Measurements from ENCODE around the gene TCN2.
A peak's percentile ranks its signal among the peaks of the same experiment; 100 is the strongest.
"Not testable (repeated sequence)": the region's sequence is repeated elsewhere in the genome, so short reads cannot be mapped to it uniquely, and the experiment has no call there.

TCN2 gene

DNA sequence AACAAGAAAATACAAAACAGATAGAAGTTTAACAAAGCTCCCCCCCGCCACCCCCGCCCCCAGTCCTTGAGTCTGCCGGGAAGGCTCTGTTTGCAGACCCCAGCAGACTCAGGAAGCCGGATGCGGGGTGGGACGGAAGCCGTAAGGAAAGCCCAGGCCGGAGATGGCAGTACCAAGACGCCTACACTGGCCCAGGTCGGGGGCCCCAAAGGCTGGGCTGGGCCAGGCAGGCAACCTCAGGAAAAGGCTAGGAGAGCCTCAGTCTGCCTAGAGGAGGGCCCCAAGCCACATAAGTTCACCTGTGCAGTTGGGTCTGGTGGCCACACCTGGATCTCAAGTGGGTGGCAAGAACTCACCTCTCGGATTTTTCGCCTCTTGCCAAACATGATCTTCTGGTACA, 28.5 kb upstream of the TCN2 start:
- no peak for DNase-seq

DNA sequence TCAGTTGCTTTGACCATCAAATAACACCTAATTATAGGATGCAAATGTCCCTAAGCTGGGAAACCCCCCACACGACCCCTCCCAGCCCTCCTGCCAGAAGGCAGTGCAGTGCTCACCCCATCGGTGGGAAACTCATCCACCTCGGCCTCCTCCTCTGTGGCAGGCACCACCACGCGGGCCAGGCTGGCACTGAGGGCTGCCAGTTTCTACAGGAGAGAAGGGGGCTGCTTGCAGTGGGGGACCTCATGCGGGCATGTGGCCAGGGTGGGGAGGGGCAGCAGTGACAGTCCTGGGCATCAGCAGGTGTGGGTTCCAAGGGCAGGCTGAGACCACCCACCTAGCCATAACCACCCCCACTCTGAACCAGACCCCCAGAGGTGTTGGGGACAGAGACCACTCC, 26.1 kb upstream of the TCN2 start:
- no peak for DNase-seq

DNA sequence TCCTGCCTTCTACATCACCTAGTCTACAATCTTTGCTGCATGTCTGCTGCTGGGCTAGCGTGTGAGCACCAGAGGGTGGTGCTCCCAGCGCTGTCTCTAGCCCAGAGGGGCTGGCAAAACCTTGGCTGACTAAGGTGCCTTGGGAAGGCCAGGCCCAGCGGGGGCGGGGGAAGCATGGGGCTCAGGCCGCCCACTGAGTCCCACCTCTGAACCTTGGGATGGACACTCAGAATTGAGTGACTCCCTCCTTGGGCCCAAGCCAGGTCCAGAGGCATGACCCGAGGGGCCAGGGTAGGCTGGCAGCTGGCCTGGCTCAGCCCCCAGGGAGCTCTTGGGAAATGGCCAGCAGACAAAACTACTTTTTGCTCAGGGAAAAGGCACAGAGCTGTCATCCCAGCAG, 24.9 kb upstream of the TCN2 start:
- DNase-seq, result no peak

DNA sequence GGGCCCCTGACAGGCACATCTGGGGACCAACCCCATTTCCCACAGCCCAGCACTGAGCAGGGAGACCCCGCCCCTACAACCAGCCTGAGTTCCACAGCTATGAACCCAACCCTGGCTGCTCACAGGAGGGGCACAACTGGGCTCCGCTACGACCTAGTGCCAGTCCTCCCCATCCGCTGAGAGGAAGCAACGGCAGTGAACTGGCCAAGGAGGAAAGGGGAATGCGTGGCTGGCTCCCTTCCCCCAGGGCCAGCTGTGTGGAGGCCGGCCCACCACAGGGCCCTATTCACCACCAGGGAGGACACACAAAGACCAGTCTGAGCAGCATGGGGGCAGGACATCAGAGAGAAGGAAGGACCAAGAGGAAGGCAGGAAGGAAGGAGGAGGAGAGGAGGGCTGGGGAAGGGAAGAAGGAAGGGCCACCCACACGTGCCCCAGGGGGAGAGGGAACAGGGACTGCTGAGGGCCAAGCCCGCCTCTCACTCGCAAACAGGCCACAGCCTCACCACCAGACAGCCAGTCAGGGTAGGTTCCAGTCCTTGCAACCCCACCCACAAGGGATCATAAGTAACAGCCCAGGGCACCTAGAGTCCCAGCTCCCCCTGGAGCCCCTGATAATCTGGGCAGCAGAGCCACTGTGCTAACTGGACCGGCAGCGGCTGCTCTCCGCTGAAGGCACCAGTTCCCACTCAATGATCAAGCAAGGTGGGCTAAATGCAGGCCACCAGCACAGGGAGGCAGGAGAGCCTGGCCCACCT, 24.0 kb upstream of the TCN2 start:
- no peak for DNase-seq

DNA sequence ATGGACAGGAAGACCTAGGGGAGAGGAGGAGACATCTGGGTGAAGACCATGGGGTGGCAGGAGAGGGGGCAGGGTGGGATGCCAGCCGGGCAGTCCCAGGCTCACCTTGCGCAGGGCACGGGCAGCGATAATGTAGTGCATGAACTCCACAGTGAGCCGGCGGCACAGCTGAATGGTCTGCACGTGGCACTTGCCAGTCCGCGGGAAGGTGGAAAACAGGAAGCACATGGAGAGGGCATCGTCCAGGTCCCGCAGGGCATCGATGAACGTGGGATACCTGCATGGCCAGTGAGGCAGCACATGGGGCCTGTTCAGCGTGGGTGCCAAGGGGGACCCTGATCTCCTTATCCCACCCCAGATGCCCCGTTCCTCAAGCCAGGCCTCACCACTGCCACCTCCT, 22.5 kb upstream of the TCN2 start:
- no peak for DNase-seq

DNA sequence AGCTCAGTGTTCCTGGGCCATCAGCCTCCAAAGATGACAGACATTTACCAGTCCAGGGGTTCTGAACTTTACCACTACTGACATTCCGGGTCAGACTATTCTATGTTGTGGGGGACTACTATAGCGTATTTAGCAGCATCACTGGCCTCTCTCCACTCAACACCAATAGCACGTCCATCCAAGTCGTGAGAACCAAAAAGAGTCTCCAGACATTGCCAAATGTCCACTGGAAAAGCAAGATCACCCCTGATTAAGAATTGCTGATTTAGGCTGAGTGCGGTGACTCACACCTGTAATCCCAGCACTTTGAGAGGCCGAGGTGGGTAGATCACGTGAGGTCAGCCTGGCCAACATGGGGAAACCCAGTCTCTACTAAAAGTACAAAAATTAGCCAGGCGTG, 20.6 kb upstream of the TCN2 start:
- DNase-seq, result no peak

DNA sequence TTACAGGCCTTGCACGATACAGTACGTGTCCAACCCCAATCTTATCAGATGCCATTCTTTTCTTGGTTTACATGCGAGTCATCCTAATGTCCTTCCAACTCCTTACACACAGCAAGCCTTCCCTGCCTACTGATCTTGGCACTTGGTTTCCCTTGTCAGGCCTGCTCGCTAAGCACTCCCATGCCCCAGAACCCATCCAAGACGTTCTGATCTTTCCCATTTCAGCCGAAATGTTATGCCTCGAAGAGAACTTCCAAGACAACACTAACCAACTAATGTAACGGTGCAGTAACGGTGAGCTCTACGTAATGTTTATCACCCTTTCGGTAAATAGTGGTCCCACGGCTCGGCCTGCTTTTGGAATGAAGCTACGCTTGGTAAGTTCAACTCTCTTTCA, 15.8 kb upstream of the TCN2 start:
- DNase-seq, result no peak

DNA sequence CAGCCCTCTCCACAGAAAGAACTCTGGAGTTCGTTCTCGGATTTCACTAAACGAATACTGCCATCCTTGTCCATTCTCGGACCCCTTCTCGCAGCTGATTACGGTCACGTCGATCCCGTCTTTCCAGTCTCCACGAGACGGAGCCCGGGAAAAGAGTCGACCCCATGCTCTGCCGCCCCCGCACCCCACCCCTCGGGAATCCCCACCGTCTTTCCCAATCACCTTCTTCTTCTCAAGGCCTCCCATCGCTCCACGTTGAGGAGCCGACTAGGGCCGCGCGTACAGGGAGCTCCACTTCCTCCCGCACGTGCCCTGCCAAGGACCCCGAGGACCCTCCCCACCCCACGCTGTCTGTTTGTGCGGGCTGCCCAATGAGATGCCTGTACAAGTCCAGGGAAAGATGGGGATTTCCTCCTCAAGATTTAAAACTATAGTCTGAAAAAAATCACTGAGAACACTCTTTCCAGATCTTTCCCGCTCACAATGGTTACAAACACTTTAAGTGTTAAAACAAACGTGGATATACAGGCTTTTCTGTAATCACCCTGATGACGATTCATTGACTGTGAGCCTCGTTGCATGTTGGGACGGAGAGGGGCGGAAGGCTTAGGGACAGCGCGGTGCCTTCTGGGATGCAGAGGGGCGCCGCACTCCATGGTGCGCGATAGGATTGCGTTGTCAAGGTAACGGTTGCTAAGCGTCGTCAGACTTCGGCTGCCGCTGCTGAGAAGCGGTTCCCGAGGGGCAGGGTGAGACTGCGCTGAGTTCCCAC, 15.2 kb upstream of the TCN2 start, which contains the start of gene PES1:
TSS of gene PES1 (minus strand) at position 323 of the 772 bp plus-strand sequence. CDS start at position 246, 77 bp downstream.
- DNase-seq, result peak; percentile 95

DNA sequence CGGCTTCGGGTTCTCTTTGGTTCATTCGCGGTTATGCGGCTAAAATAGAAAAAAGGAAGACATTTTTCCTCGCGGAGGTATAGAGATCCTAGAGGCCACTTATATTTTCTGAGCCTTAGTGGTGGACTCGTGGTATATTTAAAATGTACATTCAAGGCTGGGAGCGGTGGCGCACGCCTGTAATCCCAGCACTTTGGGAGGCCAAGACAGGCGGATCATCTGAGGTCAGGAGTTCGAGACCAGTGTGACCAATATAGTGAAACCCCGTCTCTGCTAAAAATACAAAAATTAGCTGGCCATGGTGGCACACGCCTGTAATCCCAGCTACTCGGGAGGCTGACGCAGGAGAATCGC, 14.6 kb upstream of the TCN2 start:
- DNase-seq, result not testable (repeated sequence)

DNA sequence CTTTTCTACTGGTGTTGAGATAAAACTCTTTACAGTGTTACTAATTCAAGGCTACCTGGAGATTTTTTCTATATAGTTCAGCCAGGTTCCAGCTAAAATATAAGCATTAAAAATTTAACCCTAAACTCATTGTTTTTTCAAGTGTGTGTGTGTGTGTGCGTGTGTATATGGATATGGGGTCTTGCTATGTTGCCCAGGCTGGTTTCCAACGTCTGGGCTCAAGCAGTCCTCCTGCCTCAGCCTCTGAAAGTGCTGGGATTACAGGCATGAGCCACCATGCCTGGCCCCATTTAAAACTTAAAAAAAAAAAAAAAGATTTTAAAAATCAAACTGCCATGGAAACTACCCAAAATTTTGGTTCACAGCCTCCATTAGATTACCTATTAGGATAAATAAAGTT, 10.8 kb upstream of the TCN2 start:
- DNase-seq, result no peak

DNA sequence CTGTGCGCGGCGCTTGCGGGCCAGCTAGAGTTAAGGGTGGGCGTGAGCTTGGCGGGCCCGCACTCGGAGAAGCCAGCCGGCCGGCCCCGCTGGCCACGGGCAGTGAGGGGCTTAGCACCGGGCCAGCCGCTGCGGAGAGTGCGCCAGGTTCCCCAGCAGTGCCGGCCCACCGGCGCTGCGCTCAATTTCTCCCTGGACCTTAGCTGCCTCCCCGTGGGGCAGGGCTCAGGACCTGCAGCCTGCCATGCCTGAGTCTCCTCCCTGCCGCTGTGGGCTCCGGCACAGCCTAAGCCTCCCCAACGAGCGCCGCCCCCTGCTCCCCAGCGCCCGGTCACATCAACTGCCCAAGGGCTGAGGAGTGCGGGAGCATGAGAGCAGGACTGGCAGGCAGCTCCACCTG, 10.1 kb upstream of the TCN2 start:
- no peak for DNase-seq

DNA sequence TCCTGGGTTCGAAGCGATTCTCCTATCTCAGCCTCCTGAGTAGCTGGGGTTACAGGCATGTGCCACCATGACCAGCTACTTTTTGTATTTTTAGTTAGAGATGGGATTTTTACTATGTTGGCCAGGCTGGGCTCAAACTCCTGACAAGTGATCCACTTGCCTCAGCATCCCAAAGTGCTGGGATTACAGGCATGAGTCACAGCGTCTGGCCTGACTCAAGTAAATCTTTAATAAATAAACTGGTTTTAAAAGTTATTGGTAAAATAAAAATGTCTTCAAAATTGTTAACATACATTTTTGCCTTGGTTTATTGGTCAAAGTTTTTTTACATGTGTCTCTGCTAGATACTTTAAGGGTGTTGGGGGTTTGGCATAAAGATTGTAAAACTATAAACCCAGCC, 8.0 kb upstream of the TCN2 start:
- no peak for DNase-seq

DNA sequence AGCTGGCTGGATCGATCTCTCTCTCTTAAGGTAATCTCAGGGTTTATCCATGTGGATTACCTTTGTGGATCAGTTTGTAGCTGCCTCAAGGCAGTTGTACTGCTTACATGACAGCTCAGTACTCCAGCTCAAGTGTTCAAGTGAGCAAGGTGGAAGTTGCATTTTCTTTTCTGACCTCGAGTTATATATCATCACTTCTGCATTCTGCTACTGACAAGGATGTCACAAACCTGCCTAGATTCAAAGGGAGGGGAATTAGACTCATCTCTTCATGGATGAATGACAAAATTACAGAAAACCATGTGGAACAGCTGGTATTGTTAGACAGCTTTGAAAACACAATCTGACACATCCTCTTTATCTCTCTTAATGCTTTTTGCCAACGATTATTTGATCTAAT, 6.1 kb upstream of the TCN2 start:
- no peak for DNase-seq

DNA sequence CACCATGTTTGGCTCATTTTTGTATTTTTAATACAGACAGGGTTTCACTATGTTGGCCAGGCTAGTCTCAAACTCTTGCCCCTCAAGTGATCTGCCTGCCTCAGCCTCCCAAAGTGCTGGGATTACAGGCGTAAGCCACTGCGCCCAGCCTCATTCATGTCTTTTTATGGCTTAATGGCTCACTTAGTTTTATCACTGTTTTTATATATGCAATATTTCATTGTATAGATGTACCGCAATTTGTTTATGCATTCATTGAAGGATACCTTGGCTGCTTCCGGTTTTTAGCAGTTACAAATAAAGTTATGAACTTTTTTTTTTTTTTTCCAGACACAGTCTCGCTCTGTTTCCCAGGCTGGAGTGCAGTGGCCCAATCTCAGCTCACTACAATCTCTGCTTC, 5.5 kb upstream of the TCN2 start:
- DNase-seq, result no peak

DNA sequence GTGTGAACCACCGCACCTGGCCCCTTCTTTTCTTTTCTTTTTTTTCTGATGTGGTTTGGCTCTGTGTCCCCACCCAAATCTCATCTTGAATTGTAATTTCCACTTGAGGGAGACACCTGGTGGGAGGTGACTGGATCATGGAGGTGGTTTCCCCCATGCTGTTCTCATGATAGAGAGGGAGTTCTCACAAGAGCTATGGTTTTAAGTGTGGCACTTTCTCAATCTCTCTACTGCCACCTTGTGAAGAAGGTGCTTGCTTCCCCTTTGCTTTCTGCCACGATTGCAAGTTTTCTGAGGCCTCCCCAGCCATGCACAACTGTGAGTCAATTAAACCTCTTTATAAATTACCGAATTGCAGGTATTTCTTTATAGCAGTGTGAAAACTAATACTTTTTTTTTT, 4.9 kb upstream of the TCN2 start:
- no peak for DNase-seq

DNA sequence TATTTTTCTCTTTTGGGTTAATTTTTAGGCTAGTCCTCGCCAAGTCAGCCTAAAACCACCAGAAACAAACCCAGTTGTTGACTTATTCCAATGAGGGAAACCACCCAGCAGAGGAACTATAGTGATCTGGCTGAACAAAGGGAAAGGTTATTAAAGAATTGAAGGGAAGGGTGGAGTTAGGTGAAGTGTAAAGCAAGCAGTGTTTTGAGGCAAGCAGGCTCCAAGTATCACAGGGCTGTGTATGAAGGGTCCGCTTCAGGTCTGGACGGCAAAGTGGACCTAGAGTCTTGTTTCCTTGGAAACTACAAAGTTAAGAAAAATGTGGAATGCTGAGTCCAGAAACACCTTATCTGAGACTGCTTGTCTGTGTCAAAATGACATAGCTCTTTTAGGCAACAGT, 3.2 kb upstream of the TCN2 start:
- no peak for DNase-seq

DNA sequence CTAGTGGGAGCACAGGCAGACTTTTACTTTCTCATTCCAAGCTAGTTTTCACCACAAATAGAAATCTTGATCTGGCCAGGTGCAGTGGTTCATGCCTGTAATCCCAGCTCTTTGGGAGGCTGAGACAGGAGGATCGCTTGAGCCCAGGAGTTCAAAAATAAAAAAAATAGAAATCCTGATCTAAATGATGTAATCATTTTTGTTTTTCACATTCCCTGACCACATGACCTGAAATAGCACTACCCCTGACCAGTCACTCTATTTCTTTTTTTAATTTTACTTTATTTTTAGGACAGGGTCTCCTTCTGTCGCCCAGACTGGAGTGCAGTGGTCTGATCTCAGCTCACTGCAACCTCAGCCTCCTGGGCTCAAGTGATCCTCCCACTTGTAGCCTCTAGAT, 2.3 kb upstream of the TCN2 start:
- DNase-seq, result no peak

DNA sequence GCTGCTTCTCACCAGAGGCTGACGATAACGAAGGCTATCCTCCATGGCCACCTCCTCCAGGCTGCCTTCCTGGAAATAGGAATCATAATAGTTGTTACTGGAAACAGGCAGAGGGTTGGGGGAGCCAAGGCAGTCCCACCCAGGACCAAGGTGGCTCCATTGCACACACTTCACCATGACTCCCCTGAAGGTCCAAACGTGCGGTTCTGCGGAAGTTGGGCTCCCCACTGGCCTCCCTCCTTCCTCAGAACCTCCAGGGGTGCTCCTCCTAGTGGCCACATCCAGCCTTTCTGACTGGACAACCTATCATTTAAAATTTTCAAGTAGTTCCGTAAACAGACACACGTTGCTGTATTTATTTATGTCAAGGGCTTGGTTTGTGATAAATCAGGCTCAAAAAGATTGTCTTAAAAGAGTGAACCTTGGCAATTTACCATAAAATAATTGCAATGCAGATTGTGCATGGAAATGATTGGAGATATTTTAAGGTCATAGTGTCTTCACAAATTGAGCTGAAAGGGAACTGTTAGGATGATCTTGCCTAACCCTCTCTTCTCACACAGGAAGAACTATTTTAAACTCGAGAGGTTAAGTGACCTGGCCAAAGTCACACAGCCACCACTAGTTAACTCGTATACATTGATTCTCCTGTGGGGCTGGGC, 1.4 kb upstream of the TCN2 start:
- DNase-seq, result no peak

DNA sequence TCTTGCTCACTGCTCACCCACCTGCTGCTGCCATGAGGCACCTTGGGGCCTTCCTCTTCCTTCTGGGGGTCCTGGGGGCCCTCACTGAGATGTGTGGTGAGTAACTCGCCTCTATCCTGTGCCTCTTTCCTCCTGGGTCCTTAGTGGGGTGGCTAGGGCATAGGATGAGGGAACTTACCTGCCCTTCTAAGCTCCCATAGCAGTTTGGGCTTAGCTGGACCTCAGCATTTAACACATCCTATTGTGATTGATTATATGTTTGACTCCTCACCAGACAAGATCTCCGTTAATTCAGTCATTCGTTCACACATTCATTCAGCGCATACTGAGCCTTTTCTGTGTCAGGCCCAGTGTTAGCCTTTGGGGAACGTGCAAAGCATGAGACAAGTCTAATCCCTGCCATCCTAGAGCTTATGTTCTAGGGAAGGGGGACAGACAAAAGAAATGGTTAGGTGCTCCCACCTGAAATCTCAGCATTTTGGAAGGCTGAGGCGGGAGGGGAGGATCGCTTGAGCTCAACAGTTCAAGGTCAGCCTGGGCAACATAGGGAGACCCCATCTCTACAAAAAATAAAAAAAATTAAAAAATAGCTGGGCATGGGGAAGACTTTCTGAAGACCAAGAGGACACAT, 441 bp downstream of the TCN2 start:
- DNase-seq, result no peak

DNA sequence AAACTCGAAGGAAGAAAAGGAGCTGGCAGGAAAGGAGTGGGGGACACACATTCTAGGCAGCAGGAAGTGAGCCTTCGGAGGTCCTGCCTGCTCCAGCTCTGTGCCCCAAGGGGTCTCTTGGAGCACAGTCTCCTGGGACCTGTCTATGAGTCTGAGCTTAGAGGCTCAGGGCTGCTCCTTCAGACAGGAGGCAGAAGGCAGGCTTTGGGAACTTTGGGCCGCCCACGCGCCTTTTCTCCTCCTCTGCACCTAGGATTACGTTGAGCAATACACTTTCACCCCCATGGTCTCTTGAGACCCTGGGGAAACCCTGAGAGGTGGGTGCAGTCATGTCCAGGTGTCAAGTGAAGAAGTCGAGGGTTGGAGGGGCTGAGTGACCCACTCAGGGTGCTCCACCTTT, 965 bp downstream of the TCN2 start:
- no peak for DNase-seq

DNA sequence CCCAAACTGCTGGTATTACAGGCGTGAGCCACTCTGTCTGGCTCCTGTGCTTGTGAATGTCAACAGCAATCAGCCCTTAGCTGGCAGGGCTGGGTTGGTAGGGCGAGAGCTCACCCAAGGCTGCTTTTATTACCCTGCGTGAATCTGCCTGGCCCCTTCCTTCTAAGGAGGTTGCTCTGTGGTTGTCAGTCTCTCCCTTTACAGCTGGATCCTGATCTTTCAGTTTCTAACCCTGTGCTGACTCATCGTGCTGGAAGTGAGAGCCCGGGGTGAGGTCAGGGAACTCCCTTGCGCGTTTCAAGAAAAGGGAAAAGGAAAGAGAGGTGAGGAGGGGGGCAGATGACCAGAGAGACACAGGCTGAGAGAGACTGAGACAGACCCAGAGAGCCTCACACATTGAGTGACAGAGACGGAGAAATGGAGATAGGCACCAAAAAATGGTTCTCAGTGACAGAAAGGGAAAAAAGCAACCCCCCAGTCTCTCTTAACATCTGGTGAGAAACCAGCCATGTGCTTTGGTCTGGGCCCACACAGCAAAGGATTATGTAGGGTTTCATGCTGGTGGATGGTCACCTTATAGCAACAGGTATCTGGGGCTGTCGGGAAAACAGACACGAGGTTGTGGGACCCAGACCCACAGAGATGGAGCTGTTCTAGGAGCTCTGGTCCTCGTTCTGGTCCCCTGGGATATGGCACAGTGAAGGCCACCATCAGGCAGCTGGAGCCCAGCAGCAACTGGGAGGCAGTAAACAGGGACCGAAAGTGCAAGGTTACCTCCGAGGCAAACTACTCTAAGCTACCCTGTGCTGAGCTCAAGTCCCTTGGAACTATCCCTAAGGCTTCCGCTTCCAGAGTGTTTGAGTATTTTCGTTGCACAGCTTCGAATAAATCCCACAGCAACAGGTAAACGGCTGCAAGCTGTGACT, 2.5 kb downstream of the TCN2 start:
- DNase-seq, result no peak

DNA sequence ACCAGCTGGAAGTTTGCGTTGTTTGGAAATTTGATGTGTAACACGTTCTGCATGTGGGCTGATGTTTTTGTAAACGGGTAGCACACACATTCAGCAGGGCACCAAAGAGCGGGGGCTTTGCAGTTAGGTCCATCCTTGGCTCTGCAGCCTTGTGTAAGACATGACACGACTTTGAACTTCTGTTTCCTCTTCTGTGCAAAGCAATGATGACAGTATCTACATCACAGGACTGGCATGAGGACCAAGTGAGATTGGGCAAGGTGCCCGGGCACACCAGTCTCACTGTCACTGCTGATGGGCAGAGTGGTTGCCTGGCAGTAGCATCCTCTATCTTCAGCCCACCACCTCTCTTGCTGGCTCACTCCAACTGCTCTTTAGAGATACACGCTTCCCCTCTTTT, 3.3 kb downstream of the TCN2 start:
- DNase-seq, result no peak

DNA sequence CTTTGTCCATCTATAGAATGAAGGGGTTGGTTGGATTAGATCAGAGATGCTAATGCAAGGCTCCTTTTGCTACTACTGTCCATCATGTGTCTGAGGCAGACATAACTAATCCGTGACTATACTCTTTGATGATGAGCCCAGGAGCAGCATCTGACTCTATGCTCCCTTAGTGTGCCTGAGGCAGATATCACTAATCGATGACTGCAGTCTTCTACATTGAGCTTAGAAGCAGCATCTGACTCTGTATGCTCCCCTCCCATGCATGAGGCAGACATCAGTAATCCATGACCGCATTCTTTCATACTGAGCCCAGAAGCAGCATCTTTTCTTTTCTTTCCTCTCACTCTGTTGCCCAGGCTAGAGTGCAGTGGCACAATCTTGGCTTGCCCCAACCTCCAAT, 4.2 kb downstream of the TCN2 start:
- DNase-seq, result no peak

All from DMS 273 treated with DMSO at 0.1 percent for 48 hours (cell line).